ENCODE measurements around the gene TAS2R30. TPM values are rescaled to one million over a fixed set of nuclear protein-coding genes. Genes with fewer than 3 reads are reported as not detected.
"Not testable (repeated sequence)": the region's sequence is repeated elsewhere in the genome, so short reads cannot be mapped to it uniquely, and the experiment has no call there.

The TAS2R30 gene
- polyA plus RNA-seq, 1 donor from 2014 or later: 0.53 TPM

GRCh38 chr12:11106288-11106687, 28.2 kb downstream of the TAS2R30 start:
- peaks cover 4% of the 10 kb centered on the region for H3K9me3 ChIP-seq (ENCODE audit: low read length)
- H3K4me3 ChIP-seq (ENCODE audit: low read length): no peak overlapping the region
- H2AFZ ChIP-seq (ENCODE audit: low read depth, low read length): no peak overlapping the region
- no peak overlapping the region for H3K9ac ChIP-seq (ENCODE audit: low read length)
- no peaks in the 10 kb centered on the region for H3K9me2 ChIP-seq (ENCODE audit: insufficient read depth, low read length)
- H3K27ac ChIP-seq (ENCODE audit: low read length): no peak overlapping the region
- H3K4me2 ChIP-seq (ENCODE audit: low read length): no peak overlapping the region
- no peaks in the 10 kb centered on the region for H3F3A ChIP-seq (ENCODE audit: insufficient read depth, low read length, poor library complexity, severe bottlenecking)
- peaks cover 13% of the 10 kb centered on the region for H3K79me2 ChIP-seq (replicated peaks; ENCODE audit: insufficient read depth, low read length)
- no peak for TF ChIP-seq RAD21 (conservative IDR thresholded peaks at IDR 0.05)
- no peak for TF ChIP-seq REST (IDR thresholded peaks at IDR 0.05; ENCODE audit: borderline replicate concordance)
- no peak for TF ChIP-seq EZH2 (IDR thresholded peaks at IDR 0.05; ENCODE audit: borderline replicate concordance, insufficient read depth, low read length, poor library complexity, severe bottlenecking)
- no peak for TF ChIP-seq MXI1 (conservative IDR thresholded peaks at IDR 0.05; ENCODE audit: poor library complexity, severe bottlenecking)
- no peak for TF ChIP-seq EP300 (conservative IDR thresholded peaks at IDR 0.05; ENCODE audit: poor library complexity, severe bottlenecking)
- TF ChIP-seq TAF1 (IDR thresholded peaks at IDR 0.05; ENCODE audit: low read depth): no peak
- no peak for TF ChIP-seq SMC3 (conservative IDR thresholded peaks at IDR 0.05; ENCODE audit: poor library complexity)
- no peak for TF ChIP-seq POLR2AphosphoS5 (IDR thresholded peaks at IDR 0.05)
- no peak for TF ChIP-seq CTCF (IDR thresholded peaks at IDR 0.05; ENCODE audit: poor library complexity, severe bottlenecking)
- peaks cover 4% of the 10 kb centered on the region for H3K36me3 ChIP-seq (ENCODE audit: insufficient read depth, low read length)
- no peaks in the 10 kb centered on the region for H3K27me3 ChIP-seq (ENCODE audit: insufficient read depth, low read depth, low read length)
- no peaks in the 10 kb centered on the region for H4K20me1 ChIP-seq (ENCODE audit: insufficient read depth)

- Histone ChIP-seq H4K20me1 (ENCODE audit: insufficient read depth) (no peaks in the 10 kb centered on the region), H3K79me2 (replicated peaks; ENCODE audit: insufficient read depth, low read length) (peaks cover 10% of the 10 kb centered on the region), H3K9me2 (ENCODE audit: insufficient read depth, low read length) (no peaks in the 10 kb centered on the region), H3K9me3 (ENCODE audit: low read length) (peaks cover 4% of the 10 kb centered on the region), H3K27ac (ENCODE audit: low read length) (no peak overlapping the region), H3K9ac (ENCODE audit: low read length) (no peak overlapping the region), H2AFZ (ENCODE audit: low read depth, low read length) (no peak overlapping the region), H3K4me2 (ENCODE audit: low read length) (no peak overlapping the region), H3F3A (ENCODE audit: insufficient read depth, low read length, poor library complexity, severe bottlenecking) (no peaks in the 10 kb centered on the region), H3K27me3 (ENCODE audit: insufficient read depth, low read depth, low read length) (no peaks in the 10 kb centered on the region), H3K36me3 (ENCODE audit: insufficient read depth, low read length) (peaks cover 4% of the 10 kb centered on the region), H3K4me3 (ENCODE audit: low read length) (no peak overlapping the region)
- TF ChIP-seq POLR2AphosphoS5 (IDR thresholded peaks at IDR 0.05): no peak
- TF ChIP-seq MXI1 (conservative IDR thresholded peaks at IDR 0.05; ENCODE audit: poor library complexity, severe bottlenecking): no peak
- TF ChIP-seq TAF1 (IDR thresholded peaks at IDR 0.05; ENCODE audit: low read depth): no peak
- TF ChIP-seq SMC3 (conservative IDR thresholded peaks at IDR 0.05; ENCODE audit: poor library complexity): no peak
Measured at GRCh38 chr12:11105546-11105945, 28.9 kb downstream of the TAS2R30 start.

GRCh38 chr12:11094910-11095309, 39.5 kb downstream of the TAS2R30 start:
- not testable (repeated sequence) for H3K9me3 ChIP-seq (ENCODE audit: low read length); H3K27ac ChIP-seq (ENCODE audit: low read length); H3K79me2 ChIP-seq (replicated peaks; ENCODE audit: insufficient read depth, low read length); H4K20me1 ChIP-seq (ENCODE audit: insufficient read depth); H3K4me3 ChIP-seq (ENCODE audit: low read length); H3K9ac ChIP-seq (ENCODE audit: low read length); H2AFZ ChIP-seq (ENCODE audit: low read depth, low read length); H3K4me2 ChIP-seq (ENCODE audit: low read length); H3K27me3 ChIP-seq (ENCODE audit: insufficient read depth, low read depth, low read length); H3K36me3 ChIP-seq (ENCODE audit: insufficient read depth, low read length); H3K9me2 ChIP-seq (ENCODE audit: insufficient read depth, low read length); H3F3A ChIP-seq (ENCODE audit: insufficient read depth, low read length, poor library complexity, severe bottlenecking)
